Activated CD8-positive, alpha-beta memory T cell treated with anti-CD3 and anti-CD28 coated beads, Interleukin-2, amount 10 ng/mL, durations not matched to agents 7 days and 5 days (primary cell): ENCODE results near the gene GNPTG. TPM values are rescaled to one million over a fixed set of nuclear protein-coding genes. Genes with fewer than 3 reads are reported as not detected.

Experiments
- ATAC-seq: fragments of 150-1000 bp; cut with Tn5 transposase; one replicate; pipeline ENCODE4 v1.10.0; 2021; ENCODE audit warnings: moderate library complexity
- CTCF ChIA-PET: fragments of 350-600 bp; sonication (Branson Sonifier 250); formaldehyde crosslinking; loops from one replicate; lab custom pipeline; 2021; ENCODE audit warnings: antibody characterized with exemption; lab: Charles Lee
- DNase-seq: peaks from one replicate; pipeline ENCODE4 v3.0.0-alpha.2; 2020
- H3K27ac Mint-ChIP-seq: one replicate; pipeline ENCODE4 v1.8.0; 2021; ENCODE audit warnings: mild to moderate bottlenecking, mixed read lengths
- H3K27me3 Mint-ChIP-seq: one replicate; pipeline ENCODE4 v1.8.0; 2021; ENCODE audit warnings: mixed read lengths
- H3K36me3 Mint-ChIP-seq: one replicate; pipeline ENCODE4 v1.8.0; 2021; ENCODE audit warnings: mild to moderate bottlenecking, mixed read lengths
- H3K4me1 Mint-ChIP-seq: one replicate; pipeline ENCODE4 v1.8.0; 2021; ENCODE audit warnings: mixed read lengths
- H3K4me3 Mint-ChIP-seq: one replicate; pipeline ENCODE4 v1.8.0; 2021; ENCODE audit warnings: mild to moderate bottlenecking, moderate library complexity, mixed read lengths
- H3K9me3 Mint-ChIP-seq: one replicate; pipeline ENCODE4 v1.8.0; 2022; ENCODE audit warnings: low read depth, mixed read lengths
- total RNA-seq, 2 experiments: library from RNA; stranded (reverse); gene quantifications; one replicate each; pipeline ENCODE4 v1.2.3, GENCODE V29; 2021

Gene GNPTG
- total RNA-seq, 2 experiments from 2014 or later, result 29.3 to 33.0 TPM

DNA sequence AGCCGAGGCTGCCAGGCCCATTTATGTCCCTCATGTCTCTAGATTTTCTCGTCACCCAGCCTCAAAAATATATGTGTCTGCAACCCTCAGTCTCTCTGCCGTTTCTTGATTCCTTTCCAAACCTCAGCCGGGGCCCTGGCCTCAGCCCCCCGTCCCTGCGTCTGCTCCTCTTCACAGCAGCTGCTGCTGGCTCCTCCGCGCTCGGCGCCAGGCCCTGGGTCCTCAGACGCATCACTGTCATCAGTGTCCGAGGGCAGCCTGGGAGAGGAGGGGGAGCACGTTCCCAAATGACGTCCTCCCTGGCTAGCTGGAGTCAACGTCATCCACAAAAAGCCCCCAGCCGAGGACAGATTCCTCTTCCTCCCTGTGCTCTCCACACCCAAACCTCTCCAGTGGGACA is 2.4 kb upstream of the GNPTG start:
- CTCF ChIA-PET, result interaction anchor here (0.9 to 1.0 kb wide), 2 partner anchors 11 to 13 kb away, joined by 3 to 4 read pairs; no protein-coding TSS in a partner anchor
- Mint-ChIP-seq H3K36me3 (peaks cover 2% of the 10 kb centered on the region), H3K4me1 (peaks cover 30% of the 10 kb centered on the region), H3K27ac (no peak overlapping the region), H3K27me3 (no peaks in the 10 kb centered on the region), H3K4me3 (no peak overlapping the region), H3K9me3 (no peaks in the 10 kb centered on the region)
- DNase-seq (no peak), ATAC-seq (no peak)

GRCh38 chr16:1349951-1350350 is 1.8 kb upstream of the GNPTG start:
- CTCF ChIA-PET, result interaction anchor here (1.0 to 2.2 kb wide), 2 partner anchors 14 kb away, joined by 4 to 6 read pairs; no protein-coding TSS in a partner anchor
- DNase-seq, result no peak
- H3K27ac Mint-ChIP-seq, result no peak overlapping the region

GRCh38 chr16:1350691-1351090 is 1.0 kb upstream of the GNPTG start:
- Mint-ChIP-seq H3K4me3 (peak overlapping the region; percentile 83), H3K4me1 (peaks cover 35% of the 10 kb centered on the region), H3K27ac (peak overlapping the region; percentile 76), H3K27me3 (no peaks in the 10 kb centered on the region), H3K9me3 (no peaks in the 10 kb centered on the region), H3K36me3 (peaks cover 2% of the 10 kb centered on the region)
- ATAC-seq, result no peak
- DNase-seq, result no peak
- CTCF ChIA-PET, result interaction anchor here (2.2 kb wide), 1 partner anchor 13 kb away, joined by 6 read pairs; no protein-coding TSS in a partner anchor

More at GRCh38 chr16:1349951-1350350, 1.8 kb upstream of the GNPTG start:
- Mint-ChIP-seq H3K4me3 (peak overlapping the region; percentile 83), H3K27me3 (no peaks in the 10 kb centered on the region), H3K36me3 (peaks cover 2% of the 10 kb centered on the region), H3K4me1 (peaks cover 33% of the 10 kb centered on the region), H3K9me3 (no peaks in the 10 kb centered on the region)
- ATAC-seq, result no peak

GRCh38 chr16:1351215-1351581 is 533 bp upstream of the GNPTG start:
- Mint-ChIP-seq H3K27me3 (no peaks in the 10 kb centered on the region), H3K36me3 (peaks cover 2% of the 10 kb centered on the region), H3K27ac (peak overlapping the region; percentile 76), H3K9me3 (no peaks in the 10 kb centered on the region), H3K4me3 (peak overlapping the region; percentile 83), H3K4me1 (peaks cover 35% of the 10 kb centered on the region)
- CTCF ChIA-PET, result interaction anchor here (2.2 kb wide), 1 partner anchor 12 kb away, joined by 6 read pairs; no protein-coding TSS in a partner anchor
- ATAC-seq, result peak; percentile 35
- no peak for DNase-seq

DNA sequence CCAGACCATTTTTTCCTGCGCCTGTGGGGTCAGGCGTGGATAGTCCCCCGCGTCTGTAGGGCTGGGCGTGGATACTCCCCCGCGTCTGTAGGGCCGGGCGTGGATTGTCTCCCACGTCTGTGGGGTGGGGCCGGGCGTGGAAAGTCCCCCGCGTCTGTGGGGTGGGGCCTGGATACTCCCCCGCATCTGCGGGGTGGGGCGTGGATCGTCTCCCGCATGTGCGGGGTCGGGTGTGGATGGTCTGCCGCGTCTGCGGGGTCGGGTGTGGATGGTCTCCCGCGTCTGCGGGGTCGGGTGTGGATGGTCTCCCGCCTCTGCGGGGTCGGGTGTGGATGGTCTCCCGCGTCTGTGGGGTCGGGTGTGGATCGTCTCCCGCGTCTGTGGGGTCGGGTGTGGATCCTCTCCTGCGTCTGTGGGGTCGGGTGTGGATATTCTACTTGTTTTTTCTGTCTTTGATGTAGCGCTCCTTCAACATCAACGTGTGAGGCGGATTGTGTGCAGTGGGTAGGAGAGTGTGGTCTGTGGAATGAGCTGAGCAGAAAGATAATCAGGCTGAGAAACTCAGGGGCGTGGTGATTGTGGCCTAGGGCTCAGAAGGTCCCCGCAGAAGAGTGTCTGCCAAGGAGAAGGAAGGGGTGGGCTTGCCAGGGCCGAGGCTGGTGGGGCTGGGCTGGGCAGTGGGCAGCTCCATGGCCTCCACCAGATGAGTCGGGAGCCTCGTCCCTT is 3.2 kb downstream of the GNPTG start:
- Mint-ChIP-seq H3K27ac (no peak overlapping the region), H3K9me3 (no peaks in the 10 kb centered on the region), H3K27me3 (no peaks in the 10 kb centered on the region), H3K36me3 (no peaks in the 10 kb centered on the region), H3K4me3 (no peak overlapping the region), H3K4me1 (peaks cover 34% of the 10 kb centered on the region)
- DNase-seq (no peak), ATAC-seq (no peak)
- CTCF ChIA-PET, result interaction anchor here (0.6 to 2.2 kb wide), 3 partner anchors 8 to 12 kb away, joined by 3 to 10 read pairs (median 4); no protein-coding TSS in a partner anchor

DNA sequence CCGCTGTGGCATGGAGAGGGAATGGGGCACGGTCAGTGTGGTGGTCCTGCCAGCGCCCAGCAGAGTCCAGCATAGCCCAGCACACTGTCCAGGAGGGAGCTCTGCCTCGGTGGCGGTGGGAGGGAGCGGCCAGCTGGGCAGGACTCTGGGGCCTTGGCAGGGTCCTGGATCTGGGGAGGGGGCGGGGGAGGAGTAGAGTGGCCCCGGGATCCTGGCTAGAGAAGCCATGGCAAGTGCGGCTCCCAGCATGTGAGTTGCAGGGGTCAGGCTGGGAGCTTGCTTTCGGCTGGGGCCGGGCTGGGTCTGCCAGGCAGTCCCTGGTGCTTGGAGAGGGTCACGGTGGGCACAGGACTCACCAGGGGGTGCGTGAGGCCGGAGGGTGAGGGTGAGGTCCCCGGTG is 3.9 kb downstream of the GNPTG start:
- no peak overlapping the region for H3K27ac Mint-ChIP-seq
- no peak for ATAC-seq
- DNase-seq, result no peak

DNA sequence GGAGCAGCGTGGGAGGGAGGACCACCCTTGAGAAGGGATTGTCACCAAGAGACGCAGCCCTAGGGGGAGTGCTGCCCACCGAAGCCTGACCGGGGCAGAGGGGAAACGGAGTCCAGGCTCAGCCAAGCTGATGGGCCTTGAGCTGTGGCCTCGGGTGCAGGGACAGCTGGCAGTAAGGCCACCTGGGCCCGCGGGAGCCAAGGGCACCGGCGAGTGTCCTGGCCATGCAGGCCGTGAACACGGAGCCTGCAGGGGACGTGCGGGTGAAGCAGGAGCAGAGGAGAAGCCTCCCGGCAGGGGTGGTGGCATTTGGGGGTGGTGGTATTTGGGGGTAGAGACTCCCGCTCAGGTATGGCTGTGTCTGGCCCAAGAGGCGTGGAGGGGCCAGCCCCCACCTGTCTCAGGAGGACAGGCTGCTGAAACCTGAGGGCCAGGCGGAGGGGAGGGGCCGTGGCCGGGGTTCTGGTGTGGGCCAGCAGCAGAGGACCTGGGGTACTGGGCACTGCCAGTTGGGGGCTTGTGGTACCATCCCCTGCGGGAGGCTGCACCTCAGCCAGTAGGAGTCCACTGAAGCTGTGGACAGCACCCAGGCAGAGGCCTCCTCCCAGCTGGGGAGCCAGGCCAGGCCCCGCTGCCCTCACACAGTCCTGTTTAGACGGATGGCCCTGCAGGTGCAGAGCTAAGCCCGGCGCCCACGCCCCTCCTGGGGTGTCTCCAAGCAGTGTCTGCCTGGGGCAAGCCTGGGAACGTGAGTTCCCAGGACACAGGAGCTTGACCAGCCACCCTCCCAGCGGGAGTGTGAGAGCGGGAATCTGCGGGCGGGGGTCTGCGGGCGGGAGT is 4.5 kb downstream of the GNPTG start:
- Mint-ChIP-seq H3K27ac (no peak overlapping the region), H3K9me3 (no peaks in the 10 kb centered on the region), H3K27me3 (no peaks in the 10 kb centered on the region), H3K36me3 (no peaks in the 10 kb centered on the region), H3K4me3 (no peak overlapping the region), H3K4me1 (peaks cover 22% of the 10 kb centered on the region)
- ATAC-seq, result no peak
- no peak for DNase-seq
- CTCF ChIA-PET, result no interaction called here

More for the DNA sequence above, 3.9 kb downstream of the GNPTG start:
- no peak overlapping the region for H3K4me3 Mint-ChIP-seq
- peaks cover 28% of the 10 kb centered on the region for H3K4me1 Mint-ChIP-seq
- no peaks in the 10 kb centered on the region for H3K9me3 Mint-ChIP-seq
- H3K36me3 Mint-ChIP-seq, result no peaks in the 10 kb centered on the region
- CTCF ChIA-PET, result interaction anchor here (0.6 kb wide), 1 partner anchor 8 kb away, joined by 3 read pairs; no protein-coding TSS in a partner anchor
- H3K27me3 Mint-ChIP-seq, result no peaks in the 10 kb centered on the region

- DNase-seq (no peak), ATAC-seq (peak; percentile 10)
- H3K4me1 Mint-ChIP-seq, result peaks cover 15% of the 10 kb centered on the region
- no peaks in the 10 kb centered on the region for H3K9me3 Mint-ChIP-seq
- H3K4me3 Mint-ChIP-seq, result no peak overlapping the region
- CTCF ChIA-PET, result no interaction called here
- no peaks in the 10 kb centered on the region for H3K27me3 Mint-ChIP-seq
- H3K36me3 Mint-ChIP-seq, result no peaks in the 10 kb centered on the region
- peak overlapping the region; percentile 2 for H3K27ac Mint-ChIP-seq
These were observed 6.3 kb downstream of the GNPTG start for GRCh38 chr16:1357906-1358566.

DNA sequence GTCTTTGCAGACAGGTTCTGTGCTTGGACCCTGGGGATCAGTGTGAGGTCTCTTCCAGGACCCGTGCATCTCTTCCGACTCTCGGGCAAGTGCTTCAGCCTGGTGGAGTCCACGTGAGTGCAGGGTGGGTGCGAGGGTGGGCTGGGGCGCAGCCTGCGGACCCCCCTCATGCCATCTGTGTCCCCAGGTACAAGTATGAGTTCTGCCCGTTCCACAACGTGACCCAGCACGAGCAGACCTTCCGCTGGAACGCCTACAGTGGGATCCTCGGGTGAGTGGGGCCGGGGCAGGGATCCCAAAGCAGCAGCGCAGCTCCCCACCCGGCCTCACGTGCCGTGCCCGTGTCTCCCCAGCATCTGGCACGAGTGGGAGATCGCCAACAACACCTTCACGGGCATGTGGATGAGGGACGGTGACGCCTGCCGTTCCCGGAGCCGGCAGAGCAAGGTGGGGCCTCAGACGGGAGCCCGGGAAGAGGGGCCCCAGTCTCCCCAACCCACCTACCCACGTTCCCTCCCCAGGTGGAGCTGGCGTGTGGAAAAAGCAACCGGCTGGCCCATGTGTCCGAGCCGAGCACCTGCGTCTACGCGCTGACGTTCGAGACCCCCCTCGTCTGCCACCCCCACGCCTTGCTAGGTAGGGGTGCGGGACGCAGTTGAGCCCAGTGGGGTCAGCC is 10.1 kb downstream of the GNPTG start:
- H3K4me3 Mint-ChIP-seq, result no peak overlapping the region
- CTCF ChIA-PET, result interaction anchor here (2.3 kb wide), 1 partner anchor 59 kb away, joined by 6 read pairs; no protein-coding TSS in a partner anchor

DNA sequence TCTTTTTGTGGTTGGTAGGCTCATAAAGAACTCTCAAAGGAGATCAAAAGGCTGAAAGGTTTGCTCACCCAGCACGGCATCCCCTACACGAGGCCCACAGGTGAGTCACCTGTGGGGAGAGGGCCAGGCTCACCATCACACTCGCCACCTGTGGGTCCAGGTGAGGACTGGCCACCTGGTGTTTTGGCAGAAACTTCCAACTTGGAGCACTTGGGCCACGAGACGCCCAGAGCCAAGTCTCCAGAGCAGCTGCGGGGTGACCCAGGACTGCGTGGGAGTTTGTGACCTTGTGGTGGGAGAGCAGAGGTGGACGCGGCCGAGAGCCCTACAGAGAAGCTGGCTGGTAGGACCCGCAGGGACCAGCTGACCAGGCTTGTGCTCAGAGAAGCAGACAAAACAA is 11.1 kb downstream of the GNPTG start:
- Mint-ChIP-seq H3K9me3 (no peaks in the 10 kb centered on the region), H3K27me3 (no peaks in the 10 kb centered on the region), H3K4me3 (no peak overlapping the region), H3K36me3 (peaks cover 4% of the 10 kb centered on the region), H3K4me1 (peaks cover 2% of the 10 kb centered on the region), H3K27ac (no peak overlapping the region)
- ATAC-seq, result no peak
- no peak for DNase-seq
- CTCF ChIA-PET, result interaction anchor here (0.6 to 3.4 kb wide), 19 partner anchors 7 to 361 kb away, joined by 3 to 23 read pairs (median 4); partner anchors contain the start of genes GNPTG, TELO2, TSR3 and UNKL

More for the DNA sequence above, 10.1 kb downstream of the GNPTG start:
- peaks cover 2% of the 10 kb centered on the region for H3K4me1 Mint-ChIP-seq
- no peaks in the 10 kb centered on the region for H3K9me3 Mint-ChIP-seq
- DNase-seq, result no peak
- no peaks in the 10 kb centered on the region for H3K27me3 Mint-ChIP-seq
- ATAC-seq, result no peak
- peaks cover 4% of the 10 kb centered on the region for H3K36me3 Mint-ChIP-seq
- no peak overlapping the region for H3K27ac Mint-ChIP-seq

DNA sequence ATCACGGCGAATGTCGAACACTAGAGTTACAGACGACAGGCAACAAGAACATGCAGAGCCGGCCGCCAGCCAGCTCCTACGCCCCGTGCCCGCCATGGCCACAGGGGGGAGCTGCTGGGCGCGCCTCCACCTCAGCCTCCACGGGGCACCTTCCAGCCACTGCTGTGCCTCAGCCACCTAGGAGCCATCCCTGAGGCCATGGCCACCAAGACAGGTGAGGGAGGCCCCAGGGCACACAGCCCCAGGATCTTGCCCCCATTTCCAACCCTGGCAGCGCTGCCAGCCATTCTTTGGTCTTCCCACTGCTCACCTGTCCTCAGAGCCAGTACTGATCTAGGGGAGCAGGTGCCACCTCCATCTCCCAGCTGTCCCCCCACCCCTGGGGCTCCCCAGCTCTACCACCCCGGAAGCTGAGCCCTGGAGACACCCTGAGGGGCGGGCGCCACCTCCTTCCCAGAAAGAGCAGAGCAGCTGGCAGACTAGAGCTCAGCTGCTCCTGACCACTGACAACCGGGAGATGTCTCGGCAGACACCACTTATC is 11.8 kb downstream of the GNPTG start:
- peaks cover 4% of the 10 kb centered on the region for H3K36me3 Mint-ChIP-seq
- DNase-seq (peak; percentile 79), ATAC-seq (peak; percentile 96)
- CTCF ChIA-PET, result interaction anchor here (0.6 to 3.4 kb wide), 23 partner anchors 8 to 360 kb away, joined by 3 to 23 read pairs (median 4); partner anchors contain the start of genes GNPTG, TELO2, TSR3 and UNKL
- H3K4me3 Mint-ChIP-seq, result no peak overlapping the region
- no peaks in the 10 kb centered on the region for H3K27me3 Mint-ChIP-seq
- H3K9me3 Mint-ChIP-seq, result no peaks in the 10 kb centered on the region
- H3K27ac Mint-ChIP-seq, result no peak overlapping the region
- peaks cover 2% of the 10 kb centered on the region for H3K4me1 Mint-ChIP-seq

GRCh38 chr16:1364510-1364909 is 12.8 kb downstream of the GNPTG start:
- ATAC-seq, result no peak
- DNase-seq, result no peak
- Mint-ChIP-seq H3K4me3 (no peak overlapping the region), H3K36me3 (peaks cover 4% of the 10 kb centered on the region), H3K9me3 (no peaks in the 10 kb centered on the region), H3K27ac (no peak overlapping the region), H3K27me3 (no peaks in the 10 kb centered on the region), H3K4me1 (peaks cover 2% of the 10 kb centered on the region)
- CTCF ChIA-PET, result interaction anchor here (0.9 to 3.4 kb wide), 10 partner anchors 13 to 65 kb away, joined by 3 to 23 read pairs (median 6); partner anchors contain the start of genes GNPTG, TSR3 and UNKL
